ENCODE measurements around the gene MEG3.

Gene MEG3

GRCh38 chr14:100889641-100890040 is 63.7 kb downstream of the MEG3 start:
- in situ Hi-C loops (cut with MboI; ENCODE audit: low sequenced_read_pairs, unreplicated experiment): no loop called here
- DNase-seq (ENCODE audit: low spot score): no peak
- TF ChIP-seq CTCF (IDR thresholded peaks at IDR 0.05; ENCODE audit: borderline replicate concordance, control extremely low read depth, extremely low read depth, insufficient read depth, missing control alignments): no peak

GRCh38 chr14:100890061-100890850 is 64.3 kb downstream of the MEG3 start:
- in situ Hi-C loops (cut with MboI; ENCODE audit: low sequenced_read_pairs, unreplicated experiment): no loop called here
- TF ChIP-seq CTCF (IDR thresholded peaks at IDR 0.05; ENCODE audit: borderline replicate concordance, control extremely low read depth, extremely low read depth, insufficient read depth, missing control alignments): no peak
- no peak for DNase-seq (ENCODE audit: low spot score)

- no peak for DNase-seq (ENCODE audit: low spot score)
- in situ Hi-C loops (cut with MboI; ENCODE audit: low sequenced_read_pairs, unreplicated experiment): no loop called here
- no peak for TF ChIP-seq CTCF (IDR thresholded peaks at IDR 0.05; ENCODE audit: borderline replicate concordance, control extremely low read depth, extremely low read depth, insufficient read depth, missing control alignments)
These were observed 65.1 kb downstream of the MEG3 start for GRCh38 chr14:100891051-100891450.

GRCh38 chr14:100891501-100892445 is 65.9 kb downstream of the MEG3 start:
- in situ Hi-C loops (cut with MboI; ENCODE audit: low sequenced_read_pairs, unreplicated experiment): no loop called here
- no peak for DNase-seq (ENCODE audit: low spot score)
- no peak for TF ChIP-seq CTCF (IDR thresholded peaks at IDR 0.05; ENCODE audit: borderline replicate concordance, control extremely low read depth, extremely low read depth, insufficient read depth, missing control alignments)

- no peak for TF ChIP-seq CTCF (IDR thresholded peaks at IDR 0.05; ENCODE audit: borderline replicate concordance, control extremely low read depth, extremely low read depth, insufficient read depth, missing control alignments)
- no peak for DNase-seq (ENCODE audit: low spot score)
- in situ Hi-C loops (cut with MboI; ENCODE audit: low sequenced_read_pairs, unreplicated experiment): no loop called here
These were observed 66.7 kb downstream of the MEG3 start for GRCh38 chr14:100892496-100893227.

GRCh38 chr14:100893228-100893601 is 67.3 kb downstream of the MEG3 start:
- no peak for DNase-seq (ENCODE audit: low spot score)
- in situ Hi-C loops (cut with MboI; ENCODE audit: low sequenced_read_pairs, unreplicated experiment): no loop called here
- TF ChIP-seq CTCF (IDR thresholded peaks at IDR 0.05; ENCODE audit: borderline replicate concordance, control extremely low read depth, extremely low read depth, insufficient read depth, missing control alignments): no peak

Data from GM13976 (cell line).